ENCODE measurements around the gene CCAR1.
"Not testable (repeated sequence)": the region's sequence is repeated elsewhere in the genome, so short reads cannot be mapped to it uniquely, and the experiment has no call there.

The CCAR1 gene

DNA sequence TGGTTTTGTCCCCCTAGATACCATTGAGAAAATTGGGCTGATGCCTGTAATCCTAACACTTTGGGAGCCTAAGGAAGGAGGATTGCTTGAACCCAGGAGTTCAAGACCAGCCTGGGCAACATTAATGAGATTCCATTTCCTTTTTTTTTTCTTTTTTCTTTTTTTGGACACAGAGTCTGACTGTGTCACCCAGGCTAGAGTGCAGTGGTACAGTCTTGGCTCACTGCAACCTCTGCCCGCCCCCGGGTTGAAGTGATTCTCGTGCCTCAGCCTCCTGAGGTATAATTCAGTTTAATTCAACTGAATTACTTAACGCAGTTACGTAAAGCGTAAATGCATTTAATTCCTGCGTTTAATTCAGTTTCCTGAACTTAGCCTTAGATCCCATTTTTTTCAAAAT is 13.3 kb downstream of the CCAR1 start:
- Histone ChIP-seq H3K79me2 (ENCODE audit: low read length) (peaks cover 37% of the 10 kb centered on the region), H3K4me2 (ENCODE audit: low read length) (no peak overlapping the region), H3K36me3 (replicated peaks; ENCODE audit: low read depth, low read length) (peaks cover 29% of the 10 kb centered on the region), H3K9me3 (ENCODE audit: insufficient read depth, low read length) (no peaks in the 10 kb centered on the region), H3K4me3 (ENCODE audit: low read length) (no peak overlapping the region), H4K20me1 (ENCODE audit: insufficient read depth, low read length) (no peaks in the 10 kb centered on the region), H2AFZ (ENCODE audit: low read depth, low read length) (no peak overlapping the region), H3K27ac (ENCODE audit: low read length) (no peak overlapping the region), H3K27me3 (ENCODE audit: low read depth, low read length) (no peaks in the 10 kb centered on the region), H3K4me1 (ENCODE audit: low read length) (no peaks in the 10 kb centered on the region), H3K9ac (ENCODE audit: low read length) (no peak overlapping the region)
- no peak for TF ChIP-seq EZH2phosphoT487 (IDR thresholded peaks at IDR 0.05; ENCODE audit: low read depth)

GRCh38 chr10:68735119-68735518 is 14.1 kb downstream of the CCAR1 start:
- H3K79me2 ChIP-seq (ENCODE audit: low read length) = peaks cover 37% of the 10 kb centered on the region
- no peak overlapping the region for H2AFZ ChIP-seq (ENCODE audit: low read depth, low read length)
- H3K36me3 ChIP-seq (replicated peaks; ENCODE audit: low read depth, low read length) = peaks cover 29% of the 10 kb centered on the region
- no peak overlapping the region for H3K4me2 ChIP-seq (ENCODE audit: low read length)
- TF ChIP-seq EZH2phosphoT487 (IDR thresholded peaks at IDR 0.05; ENCODE audit: low read depth) (no peak), CTCF (IDR thresholded peaks at IDR 0.05; ENCODE audit: low read depth, low read length) (no peak)
- no peak overlapping the region for H3K27ac ChIP-seq (ENCODE audit: low read length)
- no peaks in the 10 kb centered on the region for H4K20me1 ChIP-seq (ENCODE audit: insufficient read depth, low read length)
- H3K4me3 ChIP-seq (ENCODE audit: low read length) = no peak overlapping the region
- no peaks in the 10 kb centered on the region for H3K4me1 ChIP-seq (ENCODE audit: low read length)
- no peaks in the 10 kb centered on the region for H3K27me3 ChIP-seq (ENCODE audit: low read depth, low read length)
- no peak overlapping the region for H3K9ac ChIP-seq (ENCODE audit: low read length)
- no peaks in the 10 kb centered on the region for H3K9me3 ChIP-seq (ENCODE audit: insufficient read depth, low read length)

DNA sequence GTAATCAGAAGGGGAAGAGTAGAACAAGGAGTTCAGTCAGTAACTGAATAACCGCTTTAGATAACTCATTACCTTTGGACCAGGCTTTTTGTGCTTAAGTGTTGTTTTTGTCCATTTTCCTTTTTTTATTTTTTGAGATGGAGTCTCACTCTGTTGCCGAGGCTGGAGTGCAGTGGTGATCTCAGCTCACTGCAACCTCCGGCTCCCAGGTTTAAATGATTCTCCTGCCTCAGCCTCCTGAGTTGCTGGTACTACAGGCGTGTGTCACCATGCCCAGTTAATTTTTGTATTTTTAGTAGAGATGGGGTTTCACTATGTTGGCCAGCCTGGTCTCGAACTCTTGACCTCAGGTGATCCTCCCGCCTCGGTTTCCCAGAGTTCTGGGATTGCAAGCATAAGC is 14.7 kb downstream of the CCAR1 start:
- H3K79me2 ChIP-seq (ENCODE audit: low read length) = peaks cover 35% of the 10 kb centered on the region
- H4K20me1 ChIP-seq (ENCODE audit: insufficient read depth, low read length); H3K4me2 ChIP-seq (ENCODE audit: low read length); H3K9ac ChIP-seq (ENCODE audit: low read length); H3K4me1 ChIP-seq (ENCODE audit: low read length); H3K9me3 ChIP-seq (ENCODE audit: insufficient read depth, low read length); H3K27me3 ChIP-seq (ENCODE audit: low read depth, low read length); H3K4me3 ChIP-seq (ENCODE audit: low read length); H3K27ac ChIP-seq (ENCODE audit: low read length); H2AFZ ChIP-seq (ENCODE audit: low read depth, low read length): not testable (repeated sequence)
- H3K36me3 ChIP-seq (replicated peaks; ENCODE audit: low read depth, low read length) = peaks cover 29% of the 10 kb centered on the region

DNA sequence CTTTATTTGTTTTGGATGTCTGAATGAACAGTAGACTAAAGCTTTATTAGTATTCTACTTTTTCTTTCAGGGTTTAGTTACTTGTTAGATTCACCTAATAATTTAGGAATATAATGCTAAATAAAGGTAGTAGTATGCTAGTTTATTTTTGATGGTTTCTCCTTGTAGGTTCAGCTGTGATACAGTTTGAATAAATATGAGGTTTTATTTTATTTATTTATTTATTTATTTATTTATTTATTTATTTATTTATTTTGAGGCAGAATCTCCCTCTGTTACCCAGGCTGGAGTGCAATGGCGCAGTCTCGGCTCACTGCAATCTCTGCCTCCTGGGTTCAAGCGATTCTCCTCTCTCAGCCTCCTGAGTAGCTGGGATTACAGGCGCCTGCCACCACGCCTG is 19.6 kb downstream of the CCAR1 start:
- not testable (repeated sequence) for H3K4me1 ChIP-seq (ENCODE audit: low read length); H3K27me3 ChIP-seq (ENCODE audit: low read depth, low read length); H3K4me2 ChIP-seq (ENCODE audit: low read length); H3K9ac ChIP-seq (ENCODE audit: low read length); H4K20me1 ChIP-seq (ENCODE audit: insufficient read depth, low read length); H3K9me3 ChIP-seq (ENCODE audit: insufficient read depth, low read length); H3K27ac ChIP-seq (ENCODE audit: low read length); H3K79me2 ChIP-seq (ENCODE audit: low read length); H2AFZ ChIP-seq (ENCODE audit: low read depth, low read length); H3K4me3 ChIP-seq (ENCODE audit: low read length)
- peaks cover 20% of the 10 kb centered on the region for H3K36me3 ChIP-seq (replicated peaks; ENCODE audit: low read depth, low read length)

DNA sequence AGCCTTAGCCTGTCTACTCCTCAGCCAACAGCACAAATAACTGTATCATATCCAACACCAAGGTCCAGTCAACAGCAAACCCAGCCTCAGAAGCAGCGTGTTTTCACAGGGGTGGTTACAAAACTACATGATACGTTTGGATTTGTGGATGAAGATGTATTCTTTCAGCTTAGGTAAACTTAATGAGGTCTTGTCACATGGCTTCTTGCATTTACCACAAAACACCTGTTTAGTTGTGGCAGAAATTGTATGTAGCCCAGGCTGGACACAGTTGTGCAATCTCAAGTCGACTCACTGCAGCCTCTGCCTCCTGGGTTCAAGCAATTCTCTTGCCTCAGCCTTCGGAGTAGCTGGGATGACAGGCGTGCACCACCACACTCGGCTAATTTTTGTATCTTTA is 21.4 kb downstream of the CCAR1 start:
- Histone ChIP-seq H3K79me2 (ENCODE audit: low read length) (no peaks in the 10 kb centered on the region), H3K27me3 (ENCODE audit: low read depth, low read length) (no peaks in the 10 kb centered on the region), H3K9ac (ENCODE audit: low read length) (no peak overlapping the region), H3K36me3 (replicated peaks; ENCODE audit: low read depth, low read length) (peaks cover 14% of the 10 kb centered on the region), H3K4me3 (ENCODE audit: low read length) (no peak overlapping the region), H3K4me1 (ENCODE audit: low read length) (no peaks in the 10 kb centered on the region), H3K4me2 (ENCODE audit: low read length) (no peak overlapping the region), H2AFZ (ENCODE audit: low read depth, low read length) (no peak overlapping the region), H3K27ac (ENCODE audit: low read length) (no peak overlapping the region), H4K20me1 (ENCODE audit: insufficient read depth, low read length) (no peaks in the 10 kb centered on the region), H3K9me3 (ENCODE audit: insufficient read depth, low read length) (no peaks in the 10 kb centered on the region)
- TF ChIP-seq CTCF (IDR thresholded peaks at IDR 0.05; ENCODE audit: low read depth, low read length) (no peak), EZH2phosphoT487 (IDR thresholded peaks at IDR 0.05; ENCODE audit: low read depth) (no peak)

All from OCI-LY3 (cell line).